CD4-positive, CD25-positive, alpha-beta regulatory T cell (primary cell): Measurements from ENCODE around the gene GPHB5. TPM values are rescaled to one million over a fixed set of nuclear protein-coding genes. Genes with fewer than 3 reads are reported as not detected.
"Not testable (repeated sequence)": the region's sequence is repeated elsewhere in the genome, so short reads cannot be mapped to it uniquely, and the experiment has no call there.

ENCODE experiments used
- ATAC-seq, 2 donors: fragments of 150-1000 bp; cut with Tn5 transposase; one replicate each; pipeline ENCODE4 v1.10.0; 2021; ENCODE audit warnings: low read depth in 2 of 2, moderate number of reproducible peaks in 2 of 2, moderate library complexity in 1 of 2
- DNase-seq, 3 donors: peaks; one replicate each; pipeline versions ENCODE4 v3.0.0 to v3.0.0-alpha.2; 2012 to 2022; ENCODE audit warnings: mixed read lengths in 1 of 3
- H3K27ac ChIP-seq: one replicate; pipeline ENCODE4 v1.7.0; 2013; ENCODE audit warnings: mild to moderate bottlenecking, low read length; ENCODE audit not compliant: insufficient read depth, poor library complexity, severe bottlenecking
- H3K27me3 ChIP-seq: one replicate; pipeline ENCODE4 v1.7.0; 2013; ENCODE audit warnings: low read length; ENCODE audit not compliant: control insufficient read depth, insufficient read depth
- H3K36me3 ChIP-seq: one replicate; pipeline ENCODE4 v1.7.0; 2013; ENCODE audit warnings: mild to moderate bottlenecking, low read length, moderate library complexity; ENCODE audit not compliant: control insufficient read depth, insufficient read depth
- H3K4me1 ChIP-seq: 2 replicates; pipeline ENCODE4 v1.7.0; 2013; ENCODE audit warnings: mild to moderate bottlenecking, low read length; ENCODE audit not compliant: insufficient read depth, control insufficient read depth, poor library complexity, severe bottlenecking
- H3K4me3 ChIP-seq: one replicate; pipeline ENCODE4 v1.7.0; 2013; ENCODE audit warnings: low read depth, mild to moderate bottlenecking, low read length, moderate library complexity
- H3K9me3 ChIP-seq, 2 experiments: 1 replicate in 1 of 2; 2 replicates in 1 of 2; pipeline ENCODE4 v1.7.0; 2013; ENCODE audit warnings: low read length in 2 of 2, mild to moderate bottlenecking in 1 of 2, moderate library complexity in 1 of 2; ENCODE audit not compliant: control insufficient read depth in 2 of 2
- H3K27ac Mint-ChIP-seq, 3 donors: one replicate each; pipeline ENCODE4 v1.8.0; 2020 to 2022; ENCODE audit warnings: mild to moderate bottlenecking in 3 of 3, mixed read lengths in 3 of 3, moderate library complexity in 2 of 3
- H3K27me3 Mint-ChIP-seq: one replicate; pipeline ENCODE4 v1.8.0; 2022; ENCODE audit warnings: mild to moderate bottlenecking, mixed read lengths
- H3K36me3 Mint-ChIP-seq: one replicate; pipeline ENCODE4 v1.8.0; 2020; ENCODE audit warnings: mixed read lengths
- H3K4me1 Mint-ChIP-seq, 4 donors: one replicate each; pipeline ENCODE4 v1.8.0; 2020 to 2022; ENCODE audit warnings: mixed read lengths in 4 of 4, mild to moderate bottlenecking in 1 of 4
- H3K4me3 Mint-ChIP-seq, 4 donors: one replicate each; pipeline ENCODE4 v1.8.0; 2020 to 2022; ENCODE audit warnings: mild to moderate bottlenecking in 4 of 4, mixed read lengths in 4 of 4, moderate library complexity in 3 of 4
- H3K9me3 Mint-ChIP-seq, 7 donors: one replicate each; pipeline ENCODE4 v1.8.0; 2020 to 2022; ENCODE audit warnings: mixed read lengths in 7 of 7, mild to moderate bottlenecking in 3 of 7, moderate library complexity in 2 of 7
- polyA plus RNA-seq, 4 donors: library from polyadenylated mRNA; unstranded; fragments of 300-500 nt; fragmentation: Illumina TruSeq; gene quantifications; one replicate each; pipeline ENCODE4 v1.2.3, GENCODE V29; 2021
- total RNA-seq: library from RNA; stranded (reverse); gene quantifications from one replicate; pipeline ENCODE4 v1.2.3, GENCODE V29; 2022

Gene GPHB5
- total and polyA plus RNA-seq, 5 donors from 2014 or later, result not detected

- H3K27ac Mint-ChIP-seq, result no peak overlapping the region
- H3K4me3 Mint-ChIP-seq, result no peak overlapping the region
- ATAC-seq (no peak), DNase-seq (no peak)
- Histone ChIP-seq H3K9me3 (no peaks in the 10 kb centered on the region), H3K27me3 (peaks cover 10% of the 10 kb centered on the region), H3K4me3 (no peak overlapping the region), H3K36me3 (no peaks in the 10 kb centered on the region), H3K27ac (no peak overlapping the region), H3K4me1 (no peaks in the 10 kb centered on the region)
- H3K36me3 Mint-ChIP-seq, result no peaks in the 10 kb centered on the region
- H3K9me3 Mint-ChIP-seq, result peaks cover 0 to 6% (median 3%) of the 10 kb centered on the region in 7 donors
- peaks cover 56% of the 10 kb centered on the region for H3K27me3 Mint-ChIP-seq
- no peaks in the 10 kb centered on the region for H3K4me1 Mint-ChIP-seq
These were observed 23.6 kb upstream of the GPHB5 start for GRCh38 chr14:63342371-63342770.

GRCh38 chr14:63328787-63329737 lies 10.3 kb upstream of the GPHB5 start:
- no peak for ATAC-seq
- H3K27ac ChIP-seq, result no peak overlapping the region
- peaks cover 0 to 4% (median 0%) of the 10 kb centered on the region in 7 donors for H3K9me3 Mint-ChIP-seq
- peaks cover 31% of the 10 kb centered on the region for H3K27me3 Mint-ChIP-seq
- no peaks in the 10 kb centered on the region for H3K4me1 ChIP-seq
- H3K27ac Mint-ChIP-seq, result no peak overlapping the region
- no peak for DNase-seq
- H3K9me3 ChIP-seq, result no peaks in the 10 kb centered on the region
- peaks cover 10% of the 10 kb centered on the region for H3K27me3 ChIP-seq
- H3K36me3 Mint-ChIP-seq, result no peaks in the 10 kb centered on the region
- no peak overlapping the region for H3K4me3 Mint-ChIP-seq
- no peaks in the 10 kb centered on the region for H3K4me1 Mint-ChIP-seq
- no peak overlapping the region for H3K4me3 ChIP-seq
- no peaks in the 10 kb centered on the region for H3K36me3 ChIP-seq

GRCh38 chr14:63326840-63327239 lies 8.1 kb upstream of the GPHB5 start:
- ATAC-seq, result no peak
- H3K4me3 Mint-ChIP-seq, result no peak overlapping the region

GRCh38 chr14:63322897-63323573 lies 4.3 kb upstream of the GPHB5 start:
- Mint-ChIP-seq H3K9me3 (peaks cover 0 to 1% (median 0%) of the 10 kb centered on the region in 7 donors), H3K27ac (no peak overlapping the region), H3K4me1 (no peaks in the 10 kb centered on the region), H3K36me3 (no peaks in the 10 kb centered on the region), H3K27me3 (peaks cover 33% of the 10 kb centered on the region), H3K4me3 (no peak overlapping the region)
- Histone ChIP-seq H3K27ac (no peak overlapping the region), H3K4me1 (no peaks in the 10 kb centered on the region), H3K9me3 (no peaks in the 10 kb centered on the region), H3K4me3 (no peak overlapping the region), H3K27me3 (peaks cover 6% of the 10 kb centered on the region), H3K36me3 (no peaks in the 10 kb centered on the region)
- no peak for ATAC-seq
- no peak for DNase-seq

More at GRCh38 chr14:63326840-63327239, 8.1 kb upstream of the GPHB5 start:
- H3K27ac ChIP-seq, result no peak overlapping the region
- Mint-ChIP-seq H3K4me1 (no peaks in the 10 kb centered on the region), H3K27ac (no peak overlapping the region), H3K36me3 (no peaks in the 10 kb centered on the region), H3K27me3 (peaks cover 34% of the 10 kb centered on the region), H3K9me3 (peaks cover 0 to 1% (median 0%) of the 10 kb centered on the region in 7 donors)
- no peak overlapping the region for H3K4me3 ChIP-seq
- DNase-seq, result no peak
- peaks cover 10% of the 10 kb centered on the region for H3K27me3 ChIP-seq
- H3K36me3 ChIP-seq, result no peaks in the 10 kb centered on the region
- no peaks in the 10 kb centered on the region for H3K9me3 ChIP-seq
- H3K4me1 ChIP-seq, result no peaks in the 10 kb centered on the region

GRCh38 chr14:63322472-63322871 lies 3.7 kb upstream of the GPHB5 start:
- DNase-seq (no peak), ATAC-seq (no peak)
- peaks cover 5% of the 10 kb centered on the region for H3K27me3 ChIP-seq
- H3K36me3 Mint-ChIP-seq, result no peaks in the 10 kb centered on the region
- H3K36me3 ChIP-seq, result no peaks in the 10 kb centered on the region
- H3K4me3 Mint-ChIP-seq, result no peak overlapping the region
- H3K27me3 Mint-ChIP-seq, result peaks cover 33% of the 10 kb centered on the region
- H3K4me3 ChIP-seq, result no peak overlapping the region
- H3K4me1 ChIP-seq, result no peaks in the 10 kb centered on the region
- no peak overlapping the region for H3K27ac ChIP-seq
- H3K9me3 Mint-ChIP-seq, result peaks cover 0 to 1% (median 0%) of the 10 kb centered on the region in 7 donors
- H3K4me1 Mint-ChIP-seq, result no peaks in the 10 kb centered on the region
- no peaks in the 10 kb centered on the region for H3K9me3 ChIP-seq
- H3K27ac Mint-ChIP-seq, result no peak overlapping the region

- Histone ChIP-seq H3K36me3 (no peaks in the 10 kb centered on the region), H3K9me3 (no peaks in the 10 kb centered on the region), H3K4me1 (no peaks in the 10 kb centered on the region), H3K27ac (no peak overlapping the region), H3K27me3 (peaks cover 13% of the 10 kb centered on the region), H3K4me3 (no peak overlapping the region)
- H3K27ac Mint-ChIP-seq, result no peak overlapping the region
- no peaks in the 10 kb centered on the region for H3K36me3 Mint-ChIP-seq
- ATAC-seq (no peak), DNase-seq (peak in 1 of 3 donors; percentile 24)
- H3K4me3 Mint-ChIP-seq, result no peak overlapping the region
- H3K4me1 Mint-ChIP-seq, result no peaks in the 10 kb centered on the region
- peaks cover 9% of the 10 kb centered on the region for H3K27me3 Mint-ChIP-seq
- H3K9me3 Mint-ChIP-seq, result no peaks in the 10 kb centered on the region
These were observed 9.9 kb downstream of the GPHB5 start for GRCh38 chr14:63308723-63309317.

- not testable (repeated sequence) for DNase-seq, H3K27ac Mint-ChIP-seq
These were observed 14.3 kb downstream of the GPHB5 start for GRCh38 chr14:63304429-63304828.

More at GRCh38 chr14:63304429-63304828, 14.3 kb downstream of the GPHB5 start:
- H3K4me3 ChIP-seq, H3K4me1 Mint-ChIP-seq, ATAC-seq, H3K4me3 Mint-ChIP-seq, H3K36me3 Mint-ChIP-seq, H3K9me3 Mint-ChIP-seq, H3K9me3 ChIP-seq, H3K27me3 ChIP-seq, H3K4me1 ChIP-seq, H3K36me3 ChIP-seq, H3K27ac ChIP-seq: not testable (repeated sequence)
- H3K27me3 Mint-ChIP-seq, result peaks cover 11% of the 10 kb centered on the region
